NCI-H146 (cell line): ENCODE data around the gene SLC25A33.

Source experiments
- DNase-seq: peaks from one replicate; lab custom pipeline; 2025; lab: John Stamatoyannopoulos, UW

The SLC25A33 gene

GRCh38 chr1:9588551-9589143 is 49.4 kb downstream of the SLC25A33 start, which contains the start of gene TMEM201:
TSS of gene TMEM201 (plus strand) at chr1:9588911. CDS start at chr1:9588931, 20 bp downstream.
- peak; percentile 83 for DNase-seq

- DNase-seq, result peak; percentile 20
These were observed 50.0 kb downstream of the SLC25A33 start for GRCh38 chr1:9589144-9589718.

GRCh38 chr1:9589719-9590157 is 50.5 kb downstream of the SLC25A33 start:
- no peak for DNase-seq

- DNase-seq, result no peak
These were observed 50.9 kb downstream of the SLC25A33 start for GRCh38 chr1:9590201-9590600.

- DNase-seq, result no peak
These were observed 51.8 kb downstream of the SLC25A33 start for GRCh38 chr1:9590945-9591668.

GRCh38 chr1:9591669-9592509 is 52.6 kb downstream of the SLC25A33 start:
- DNase-seq, result no peak

GRCh38 chr1:9592510-9593075 is 53.3 kb downstream of the SLC25A33 start:
- no peak for DNase-seq

GRCh38 chr1:9593147-9593491 is 53.9 kb downstream of the SLC25A33 start:
- no peak for DNase-seq

- peak; percentile 83 for DNase-seq
These were observed 54.5 kb downstream of the SLC25A33 start for GRCh38 chr1:9593492-9594465.

GRCh38 chr1:9594471-9595155 is 55.3 kb downstream of the SLC25A33 start:
- DNase-seq, result no peak

- no peak for DNase-seq
These were observed 56.1 kb downstream of the SLC25A33 start for GRCh38 chr1:9595156-9595967.

GRCh38 chr1:9595968-9596340 is 56.7 kb downstream of the SLC25A33 start:
- DNase-seq, result no peak

- no peak for DNase-seq
These were observed 57.3 kb downstream of the SLC25A33 start for GRCh38 chr1:9596415-9597123.

GRCh38 chr1:9597361-9598315 is 58.4 kb downstream of the SLC25A33 start:
- no peak for DNase-seq

GRCh38 chr1:9598316-9598700 is 59.0 kb downstream of the SLC25A33 start:
- DNase-seq, result no peak

- no peak for DNase-seq
These were observed 60.5 kb downstream of the SLC25A33 start for GRCh38 chr1:9599741-9600140.
